Limb (tissue), 2 donors: ENCODE results near the gene APP.

Experiments
- DNase-seq, 2 donors: peaks; one replicate each; pipeline ENCODE4 v3.0.0-alpha.2; 2016; ENCODE audit errors: extremely low spot score in 2 of 2

APP gene

GRCh38 chr21:25907573-25908275 is 262.8 kb downstream of the APP start:
- DNase-seq: no peak

- DNase-seq: no peak
Measured at GRCh38 chr21:25906587-25906986, 264.0 kb downstream of the APP start.

DNA sequence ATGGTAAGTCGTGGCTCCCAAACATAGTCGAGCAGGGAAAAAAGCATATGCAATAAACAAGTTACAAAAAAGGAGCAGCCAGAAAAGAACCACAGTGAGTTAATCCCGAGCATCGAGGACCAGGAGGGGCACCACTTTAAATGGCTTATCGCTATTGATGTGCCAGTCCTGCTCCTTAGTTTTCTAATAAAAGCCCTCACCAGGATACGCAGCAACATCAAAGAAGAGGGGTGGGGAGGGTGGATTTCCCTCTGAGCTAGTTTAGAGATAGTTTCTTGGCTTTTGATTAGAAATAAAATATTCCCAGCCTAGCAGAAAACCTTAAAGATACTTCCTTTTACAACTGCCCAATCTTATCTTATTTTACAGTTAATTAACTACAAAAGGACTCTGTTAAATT is 265.4 kb downstream of the APP start:
- no peak for DNase-seq

DNA sequence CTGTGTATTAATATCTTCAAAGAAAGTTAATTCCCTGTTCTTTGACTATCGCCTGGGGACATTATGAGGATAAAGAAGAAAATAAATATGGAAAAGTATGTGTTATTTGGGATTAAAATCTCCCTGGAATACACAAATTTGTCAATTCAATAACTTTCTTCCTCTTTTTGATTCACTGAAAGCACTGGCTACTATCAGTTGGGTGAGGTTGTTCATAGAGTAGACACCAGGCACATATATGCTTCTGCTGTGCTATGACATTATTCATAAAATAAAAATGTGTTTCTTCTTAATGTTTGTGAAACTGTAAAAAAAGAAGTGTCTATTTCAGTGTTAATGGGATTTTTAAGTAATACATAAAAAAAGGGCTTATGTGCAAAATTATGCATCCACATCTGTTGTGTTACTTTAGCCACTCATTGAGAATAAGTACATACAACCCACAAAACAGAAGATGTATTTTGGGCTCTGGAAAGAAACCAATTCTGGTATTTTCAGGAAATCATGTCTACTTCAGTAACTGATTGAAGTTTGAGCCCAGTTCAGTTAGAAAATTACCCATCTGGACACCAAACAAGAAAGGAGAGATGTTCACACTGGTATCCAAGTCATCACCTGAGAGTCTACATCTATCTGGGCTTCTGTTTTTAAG is 266.4 kb downstream of the APP start:
- DNase-seq: no peak

- no peak for DNase-seq
Measured at GRCh38 chr21:25903607-25904006, 267.0 kb downstream of the APP start.

GRCh38 chr21:25901330-25901979 is 269.1 kb downstream of the APP start:
- no peak for DNase-seq

DNA sequence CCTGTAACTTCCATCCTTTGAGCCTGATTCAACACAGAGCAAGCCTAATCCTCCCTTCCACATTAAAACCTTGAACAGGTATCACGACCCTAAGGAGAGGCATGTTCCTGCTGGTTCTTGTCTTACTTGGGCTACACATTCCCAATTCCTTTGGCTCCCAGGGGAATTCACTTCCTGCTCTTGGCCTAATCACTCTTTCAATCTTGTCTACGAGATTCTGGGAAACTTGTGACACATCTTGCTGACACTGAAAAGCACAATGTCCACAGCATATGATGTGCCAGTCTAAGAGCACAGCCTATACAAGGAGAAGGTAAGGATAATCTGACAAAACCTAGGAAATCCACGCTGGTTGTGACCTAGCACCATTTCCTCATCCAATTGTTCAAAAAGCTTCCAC is 271.9 kb downstream of the APP start:
- DNase-seq: no peak

DNA sequence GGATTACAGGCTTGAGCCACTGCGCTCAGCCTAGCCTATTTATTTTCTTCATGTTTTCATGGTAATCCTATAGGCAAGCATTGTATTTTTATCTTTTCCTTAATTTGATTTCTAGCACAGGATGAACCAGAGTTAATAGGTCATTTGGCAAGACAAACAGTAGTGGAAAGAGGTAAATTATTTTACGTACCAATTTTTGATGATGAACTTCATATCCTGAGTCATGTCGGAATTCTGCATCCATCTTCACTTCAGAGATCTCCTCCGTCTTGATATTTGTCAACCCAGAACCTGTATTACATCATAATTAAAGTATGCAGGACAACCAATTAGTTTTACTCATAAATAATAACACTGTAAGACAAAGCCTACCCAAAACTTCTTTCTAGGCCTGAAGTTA is 273.2 kb downstream of the APP start:
- DNase-seq: no peak

- no peak for DNase-seq
Measured at GRCh38 chr21:25896501-25897056, 274.0 kb downstream of the APP start.

DNA sequence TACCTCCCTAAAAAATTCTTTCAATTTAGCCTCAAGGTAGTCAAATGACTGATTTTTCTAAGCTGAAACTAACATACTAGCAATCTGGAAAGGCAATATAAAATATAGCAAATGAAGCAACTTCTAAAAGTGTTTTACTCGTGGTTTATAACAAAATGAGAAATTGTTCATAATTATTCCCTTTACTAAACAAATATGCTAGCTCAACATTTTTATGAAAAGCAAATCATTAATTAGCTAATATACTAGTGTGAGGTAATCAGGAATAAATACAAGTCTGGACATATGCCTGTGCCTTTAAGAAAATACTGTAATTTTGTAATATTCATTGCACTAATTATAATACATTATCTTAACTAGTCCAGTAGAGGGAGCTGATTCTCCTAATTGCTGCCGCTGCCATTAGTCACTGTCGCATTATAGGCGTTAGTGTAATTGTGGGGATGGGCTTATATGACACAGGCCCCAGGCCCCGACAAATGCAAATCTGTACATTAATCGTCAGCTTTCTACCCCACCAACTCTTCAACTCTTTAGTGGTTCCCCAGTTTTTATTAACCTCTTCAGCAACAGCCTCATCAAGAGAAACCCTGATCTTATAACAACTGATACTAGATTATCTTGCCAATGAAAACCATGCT is 274.9 kb downstream of the APP start:
- DNase-seq: peak in 1 of 2 donors; percentile 64

DNA sequence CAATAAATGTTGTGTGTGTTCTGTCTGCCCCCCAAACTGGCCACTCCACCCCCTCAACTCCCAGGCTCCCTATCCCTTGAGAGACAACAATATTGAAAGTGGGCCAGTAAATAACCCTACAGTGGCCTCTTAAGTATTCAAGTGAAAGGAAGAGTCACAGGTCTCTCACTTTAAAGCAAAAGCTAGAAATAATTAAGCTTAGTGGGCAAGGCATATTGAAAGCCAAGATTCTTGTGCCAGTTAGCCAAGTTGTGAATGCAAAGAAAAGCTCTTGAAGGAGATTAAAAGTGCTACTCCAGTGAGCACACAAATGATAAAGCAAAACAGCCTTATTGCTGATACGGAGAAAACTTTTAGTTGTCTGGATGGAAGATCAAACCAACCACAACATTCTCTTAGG is 277.4 kb downstream of the APP start:
- DNase-seq: no peak

DNA sequence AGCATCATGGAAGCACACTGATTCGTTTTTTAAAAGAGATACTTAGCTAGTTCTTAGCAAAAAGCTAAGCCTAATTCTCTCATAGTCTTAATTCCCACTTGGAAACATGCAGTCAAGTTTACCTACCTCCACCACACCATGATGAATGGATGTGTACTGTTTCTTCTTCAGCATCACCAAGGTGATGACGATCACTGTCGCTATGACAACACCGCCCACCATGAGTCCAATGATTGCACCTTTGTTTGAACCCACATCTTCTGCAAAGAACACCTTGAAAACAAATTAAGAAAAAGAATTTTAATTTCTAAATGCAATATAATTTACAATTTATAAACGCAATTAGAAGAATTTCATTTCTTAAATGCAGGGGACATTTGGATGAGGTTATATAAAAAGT is 279.0 kb downstream of the APP start:
- no peak for DNase-seq

DNA sequence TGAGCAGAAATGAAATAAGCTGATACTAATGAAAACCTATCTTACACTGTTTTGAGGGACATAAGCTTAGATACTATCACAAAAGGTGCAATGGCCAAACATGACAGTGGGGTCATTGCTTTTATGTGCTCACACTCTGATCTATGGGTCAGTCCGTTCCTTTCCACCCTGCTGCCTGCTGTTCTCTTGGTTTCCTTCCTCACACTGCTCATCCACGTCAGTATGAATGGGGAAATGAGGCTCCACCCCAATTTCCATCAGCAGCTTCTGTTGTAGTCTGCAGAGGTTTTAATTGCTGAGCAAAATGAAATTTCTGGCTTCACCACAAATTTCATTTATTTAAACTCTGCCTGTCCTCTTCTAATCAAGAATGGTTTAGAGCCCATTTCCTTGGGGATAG is 280.6 kb downstream of the APP start:
- no peak for DNase-seq

DNA sequence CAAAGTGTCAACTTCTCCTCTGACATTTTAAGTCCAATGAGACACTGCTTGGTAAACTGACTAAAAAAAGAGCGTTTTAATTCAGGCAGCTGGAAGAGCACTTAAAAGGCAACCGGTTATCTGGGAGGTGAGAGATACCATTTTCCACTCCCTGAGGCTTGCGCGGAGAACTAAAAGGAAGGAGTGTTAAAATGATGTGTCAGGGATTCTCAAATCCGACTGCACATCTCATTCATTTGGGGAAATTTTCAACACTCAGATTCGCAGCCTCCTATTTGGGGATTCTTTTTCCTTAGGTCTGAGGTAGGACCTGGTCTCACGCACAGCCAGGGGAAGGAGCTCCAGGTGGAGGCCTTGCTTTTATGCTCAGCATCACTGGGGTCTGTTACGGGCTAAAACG is 281.9 kb downstream of the APP start:
- no peak for DNase-seq

DNA sequence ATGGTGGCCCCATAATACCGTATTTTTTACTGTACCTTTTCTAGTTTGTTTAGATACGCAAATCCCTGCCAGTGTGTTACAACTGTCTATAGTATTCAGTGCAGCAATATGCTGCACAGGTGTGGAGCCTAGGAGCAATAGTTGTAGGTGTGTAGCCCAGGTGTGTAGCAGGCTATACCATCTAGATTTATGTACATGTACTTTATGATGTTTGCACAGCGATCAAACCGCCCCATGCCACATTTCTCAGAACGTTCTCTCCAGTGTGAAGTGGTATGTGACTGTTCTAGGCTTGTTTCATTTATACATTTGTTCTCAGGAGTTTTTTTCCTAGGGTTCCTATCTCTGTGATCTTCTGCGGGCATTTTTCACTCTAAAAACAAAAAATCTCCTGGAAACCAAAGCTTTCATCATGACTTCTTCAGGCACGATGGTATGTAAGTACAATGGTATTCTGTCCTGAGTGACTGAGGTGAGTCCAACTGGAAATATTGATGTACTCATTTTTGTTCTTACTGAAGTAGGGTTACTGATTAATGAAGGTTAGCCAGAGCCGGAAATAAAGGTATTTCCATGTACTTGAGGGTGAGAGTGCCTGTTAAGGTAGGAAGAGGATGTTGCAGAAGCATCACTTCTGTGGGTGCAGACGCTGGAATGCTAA is 282.8 kb downstream of the APP start:
- DNase-seq: no peak

DNA sequence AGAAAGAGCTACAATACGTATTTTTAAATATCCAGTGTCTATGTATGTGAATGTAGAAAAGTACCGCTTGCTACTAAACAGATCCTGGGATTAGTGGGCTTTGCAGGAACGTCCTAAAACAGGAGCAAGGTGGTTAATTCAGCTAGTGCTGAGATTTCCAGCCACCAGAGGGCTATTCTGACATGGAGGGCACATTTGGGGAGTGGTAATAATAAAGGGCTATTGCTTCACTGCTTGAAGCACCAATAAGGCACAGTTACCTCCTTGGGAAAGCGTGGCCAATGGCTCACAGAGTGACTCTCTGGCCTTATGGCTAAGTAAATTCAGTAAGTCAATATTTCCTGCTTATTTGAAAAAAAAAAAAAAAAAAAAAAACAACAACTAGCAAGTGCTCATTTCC is 283.4 kb downstream of the APP start:
- DNase-seq: no peak

DNA sequence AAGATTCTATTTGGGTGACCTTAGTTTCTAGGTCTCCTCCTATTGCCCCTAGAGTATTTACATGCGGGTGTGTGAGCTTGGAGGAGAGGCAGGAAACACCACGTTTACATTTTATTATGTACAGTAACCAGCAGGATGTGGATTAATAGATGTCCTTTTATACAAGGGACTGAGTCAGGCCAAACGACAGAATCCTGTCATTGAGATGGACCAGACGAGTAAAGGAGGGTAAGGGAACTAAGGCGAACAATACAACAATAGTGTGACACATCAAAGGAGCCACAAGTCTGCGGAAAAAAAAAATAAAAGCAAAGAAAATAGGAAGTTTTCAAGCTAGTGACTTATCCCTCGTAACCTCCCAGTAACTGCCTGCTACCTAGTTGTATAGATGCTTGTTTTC is 284.7 kb downstream of the APP start:
- no peak for DNase-seq

DNA sequence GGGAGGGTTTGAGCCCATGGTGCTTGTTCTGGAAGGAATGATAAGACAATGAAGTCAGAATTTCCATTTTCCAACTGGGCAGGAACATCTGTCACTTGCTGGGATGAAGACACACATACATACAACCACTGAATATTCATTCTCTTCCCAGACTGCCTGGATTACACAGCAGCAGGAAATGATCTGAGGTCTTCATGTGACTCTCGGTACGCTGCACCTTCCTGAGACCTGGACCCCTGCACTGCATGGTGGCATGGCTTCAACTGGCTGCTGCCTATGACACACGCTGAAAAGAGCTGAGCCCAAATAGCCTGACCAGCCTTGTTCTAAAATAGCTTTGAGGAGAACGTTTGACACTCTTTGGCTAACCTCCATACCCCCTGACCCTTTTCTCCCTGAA is 285.2 kb downstream of the APP start:
- DNase-seq: no peak

- DNase-seq: no peak
Measured at GRCh38 chr21:25884311-25884710, 286.3 kb downstream of the APP start.

DNA sequence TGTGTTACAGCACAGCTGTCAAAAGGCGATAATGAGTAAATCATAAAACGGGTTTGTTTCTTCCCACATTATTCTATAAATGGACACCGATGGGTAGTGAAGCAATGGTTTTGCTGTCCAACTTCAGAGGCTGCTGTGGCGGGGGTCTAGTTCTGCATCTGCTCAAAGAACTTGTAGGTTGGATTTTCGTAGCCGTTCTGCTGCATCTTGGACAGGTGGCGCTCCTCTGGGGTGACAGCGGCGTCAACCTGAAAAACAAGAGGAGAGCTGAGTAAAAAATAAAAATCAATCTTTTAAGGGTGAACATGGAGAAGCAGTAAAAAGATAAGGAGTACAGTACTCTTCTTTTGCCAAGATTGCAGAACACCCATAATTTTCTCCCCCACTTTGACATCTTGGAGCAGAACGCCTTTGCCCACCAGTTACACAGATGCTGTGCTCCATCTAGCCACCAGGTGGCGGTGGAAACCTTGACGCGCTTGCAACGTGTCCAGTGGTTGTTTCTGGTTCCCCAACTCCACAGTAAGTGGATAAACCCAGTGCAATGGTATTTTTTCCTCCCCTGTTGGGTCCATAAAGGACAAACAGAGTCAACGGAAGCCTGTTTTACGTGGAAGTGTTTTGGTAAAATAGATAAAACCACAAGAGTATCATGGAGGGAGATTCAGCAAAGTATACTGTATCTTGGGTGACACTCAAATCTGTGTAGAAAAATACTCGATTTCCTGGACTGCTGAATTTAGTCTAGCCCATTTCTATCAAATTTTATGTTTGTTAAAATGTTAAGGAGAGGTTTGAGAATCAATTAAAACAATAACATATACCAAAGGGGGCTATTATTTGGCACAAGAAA is 288.8 kb downstream of the APP start:
- DNase-seq: peak; percentile 42 to 74

GRCh38 chr21:25879203-25879602 is 291.4 kb downstream of the APP start:
- no peak for DNase-seq
